Suprapubic skin (tissue), 4 donors: Measurements from ENCODE around the gene PFKFB2. TPM values are rescaled to one million over a fixed set of nuclear protein-coding genes. Genes with fewer than 3 reads are reported as not detected.
A peak's percentile ranks its signal among the peaks of the same experiment; 100 is the strongest.

ENCODE experiments used
- DNase-seq, 2 donors: peaks; one replicate each; pipeline ENCODE4 v3.0.0-alpha.2; 2019; ENCODE audit warnings: low spot score in 2 of 2
- H3K27ac ChIP-seq: fragments of 200-600 bp; sonication (generic); one replicate; pipeline ENCODE4 v1.5.1; 2019
- H3K27me3 ChIP-seq: fragments of 200-600 bp; sonication (generic); one replicate; pipeline ENCODE4 v1.5.1; 2019
- H3K36me3 ChIP-seq: fragments of 200-600 bp; sonication (generic); one replicate; pipeline ENCODE4 v1.5.1; 2019
- H3K4me1 ChIP-seq: fragments of 200-600 bp; sonication (generic); one replicate; pipeline ENCODE4 v1.5.1; 2019
- H3K4me3 ChIP-seq: fragments of 200-600 bp; sonication (generic); one replicate; pipeline ENCODE4 v1.5.1; 2019; ENCODE audit warnings: mild to moderate bottlenecking
- H3K9me3 ChIP-seq: fragments of 200-600 bp; sonication (generic); one replicate; pipeline ENCODE4 v1.5.1; 2019
- CTCF ChIP-seq, 2 donors: fragments of 200-600 bp in 1 of 2; fragments of 450-650 bp in 1 of 2; sonication (generic) in 1 of 2; IDR thresholded peaks; one replicate each; pipeline ENCODE4 v1.5.1; 2016 to 2019; ENCODE audit warnings: antibody characterized with exemption in 2 of 2, mild to moderate bottlenecking in 1 of 2, moderate library complexity in 1 of 2
- EP300 ChIP-seq: sonication (generic); formaldehyde crosslinking; IDR thresholded peaks from one replicate; pipeline ENCODE4 v1.6.1; 2017; ENCODE audit warnings: antibody characterized with exemption
- POLR2A ChIP-seq, 2 donors: fragments of 450-650 bp; IDR thresholded peaks; one replicate each; pipeline ENCODE4 v1.6.1; 2017; ENCODE audit warnings: antibody characterized with exemption in 2 of 2, mild to moderate bottlenecking in 2 of 2, moderate library complexity in 2 of 2
- POLR2AphosphoS5 ChIP-seq, 3 donors: sonication (generic); formaldehyde crosslinking; IDR thresholded peaks; one replicate each; pipeline ENCODE4 v1.6.1; 2017; ENCODE audit warnings: antibody characterized with exemption in 3 of 3
- WGBS: methylation state at CpG from one replicate; pipeline ENCODE4 v1.1.5; 2018; 5-methylcytosine and 5-hydroxymethylcytosine counted together
- total RNA-seq, 4 donors: library from RNA; depleted of rRNA; stranded (reverse); fragments of >200 nt; gene quantifications; one replicate each; pipeline ENCODE4 v1.1.0, GENCODE V29; 2016

Gene PFKFB2
- total RNA-seq, 4 donors from 2014 or later, result 11.8 to 33.1 (median 17.1) TPM

GRCh38 chr1:207009182-207009850, 43.8 kb upstream of the PFKFB2 start:
- peak overlapping the region; percentile 48 for H3K27ac ChIP-seq
- no peak for DNase-seq
- 87% methylated on average over 10 of the region's 10 CpGs for WGBS

GRCh38 chr1:207009945-207010344, 43.1 kb upstream of the PFKFB2 start:
- WGBS, result 87% methylated on average over 7 of the region's 7 CpGs
- Histone ChIP-seq H3K4me1 (peaks cover 3% of the 10 kb centered on the region), H3K36me3 (no peaks in the 10 kb centered on the region), H3K27ac (peak overlapping the region; percentile 48), H3K9me3 (no peaks in the 10 kb centered on the region), H3K4me3 (no peak overlapping the region), H3K27me3 (no peaks in the 10 kb centered on the region)
- TF ChIP-seq POLR2AphosphoS5 (IDR thresholded peaks at IDR 0.05) (no peak), POLR2A (IDR thresholded peaks at IDR 0.05) (no peak), EP300 (no peak), CTCF (IDR thresholded peaks at IDR 0.05) (no peak)
- no peak for DNase-seq

More at GRCh38 chr1:207009182-207009850, 43.8 kb upstream of the PFKFB2 start:
- TF ChIP-seq EP300, result no peak
- no peak for TF ChIP-seq CTCF (IDR thresholded peaks at IDR 0.05)
- no peak for TF ChIP-seq POLR2A (IDR thresholded peaks at IDR 0.05)
- no peak for TF ChIP-seq POLR2AphosphoS5 (IDR thresholded peaks at IDR 0.05)
- Histone ChIP-seq H3K27me3 (no peaks in the 10 kb centered on the region), H3K4me1 (peaks cover 5% of the 10 kb centered on the region), H3K9me3 (no peaks in the 10 kb centered on the region), H3K4me3 (no peak overlapping the region), H3K36me3 (no peaks in the 10 kb centered on the region)

GRCh38 chr1:207010726-207011125, 42.3 kb upstream of the PFKFB2 start:
- TF ChIP-seq CTCF (IDR thresholded peaks at IDR 0.05), result no peak
- TF ChIP-seq POLR2AphosphoS5 (IDR thresholded peaks at IDR 0.05), result no peak
- TF ChIP-seq EP300, result no peak
- no peak for TF ChIP-seq POLR2A (IDR thresholded peaks at IDR 0.05)
- Histone ChIP-seq H3K27me3 (no peaks in the 10 kb centered on the region), H3K4me1 (peaks cover 3% of the 10 kb centered on the region), H3K4me3 (no peak overlapping the region), H3K27ac (peak overlapping the region; percentile 48), H3K36me3 (no peaks in the 10 kb centered on the region), H3K9me3 (no peaks in the 10 kb centered on the region)
- DNase-seq, result no peak
- WGBS, result 96% methylated on average over 2 of the region's 2 CpGs

GRCh38 chr1:207013321-207014085, 39.6 kb upstream of the PFKFB2 start:
- Histone ChIP-seq H3K4me3 (no peak overlapping the region), H3K36me3 (no peaks in the 10 kb centered on the region), H3K9me3 (no peaks in the 10 kb centered on the region), H3K27ac (no peak overlapping the region), H3K4me1 (peaks cover 10% of the 10 kb centered on the region), H3K27me3 (no peaks in the 10 kb centered on the region)
- DNase-seq, result no peak
- WGBS, result 95% methylated on average over 6 of the region's 6 CpGs
- no peak for TF ChIP-seq POLR2AphosphoS5 (IDR thresholded peaks at IDR 0.05)
- no peak for TF ChIP-seq POLR2A (IDR thresholded peaks at IDR 0.05)
- TF ChIP-seq CTCF (IDR thresholded peaks at IDR 0.05), result no peak
- TF ChIP-seq EP300, result no peak

GRCh38 chr1:207014728-207015127, 38.3 kb upstream of the PFKFB2 start:
- no peaks in the 10 kb centered on the region for H3K27me3 ChIP-seq
- DNase-seq, result no peak
- H3K4me3 ChIP-seq, result no peak overlapping the region
- no peaks in the 10 kb centered on the region for H3K36me3 ChIP-seq
- H3K4me1 ChIP-seq, result peaks cover 23% of the 10 kb centered on the region
- 87% methylated on average over 3 of the region's 3 CpGs for WGBS
- H3K9me3 ChIP-seq, result no peaks in the 10 kb centered on the region
- TF ChIP-seq POLR2A (IDR thresholded peaks at IDR 0.05), result no peak
- no peak for TF ChIP-seq CTCF (IDR thresholded peaks at IDR 0.05)
- TF ChIP-seq EP300, result no peak
- no peak for TF ChIP-seq POLR2AphosphoS5 (IDR thresholded peaks at IDR 0.05)
- H3K27ac ChIP-seq, result no peak overlapping the region
